Measurements from ENCODE around the gene CHMP2A. TPM values are rescaled to one million over a fixed set of nuclear protein-coding genes. Genes with fewer than 3 reads are reported as not detected.

CHMP2A gene
- total RNA-seq, 1 donor from 2014 or later, result 86.5 TPM

DNA sequence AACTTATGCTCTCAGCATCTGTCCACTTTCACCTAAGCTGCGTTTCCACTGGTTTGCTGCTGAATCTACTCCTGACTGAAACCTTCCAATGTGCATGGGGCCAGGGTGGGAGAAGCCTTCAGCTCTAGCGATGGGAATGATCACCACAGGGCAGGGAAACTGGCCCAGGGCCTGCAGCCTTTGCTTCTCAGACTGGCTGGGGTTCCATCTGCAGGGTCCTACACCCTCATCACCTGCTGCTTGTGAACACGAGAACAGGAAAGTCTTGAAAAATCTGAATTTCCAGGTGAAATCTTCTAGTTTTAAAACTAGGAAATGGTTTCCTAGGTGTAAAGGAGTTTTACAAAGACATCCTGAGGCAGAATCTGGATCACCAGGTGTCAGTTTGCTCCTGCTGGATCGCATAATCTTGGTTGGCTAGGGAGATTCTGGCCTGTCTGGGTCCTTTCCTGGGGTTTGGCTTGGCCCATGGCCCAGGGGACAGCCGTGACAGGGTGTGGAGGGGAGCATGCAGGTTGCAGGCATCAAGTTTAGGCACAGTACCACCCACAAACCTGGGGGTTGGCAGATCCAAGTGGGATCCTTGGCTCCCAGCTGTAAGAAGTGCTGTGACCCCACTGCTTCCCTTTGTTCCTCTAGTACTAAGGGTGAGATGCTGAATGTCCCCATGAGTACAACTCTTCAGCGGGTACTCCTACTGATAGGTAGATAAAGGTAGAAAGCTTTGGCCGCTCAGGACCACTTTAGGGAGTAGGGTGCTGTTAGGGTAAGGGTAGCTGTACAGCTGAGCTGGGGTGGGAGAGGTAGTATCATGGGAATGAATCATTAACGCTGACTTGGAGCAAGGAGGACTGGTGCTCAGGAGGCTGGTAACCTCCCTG is 5.3 kb upstream of the CHMP2A start:
- Mint-ChIP-seq H3K4me1 (peaks cover 39% of the 10 kb centered on the region), H3K4me3 (peak overlapping the region; percentile 96), H3K36me3 (peaks cover 10% of the 10 kb centered on the region), H3K27ac (peak overlapping the region; percentile 100), H3K27me3 (ENCODE audit: low read depth) (no peaks in the 10 kb centered on the region), H3K9me3 (no peaks in the 10 kb centered on the region)
- TF ChIP-seq, protein P1, sequence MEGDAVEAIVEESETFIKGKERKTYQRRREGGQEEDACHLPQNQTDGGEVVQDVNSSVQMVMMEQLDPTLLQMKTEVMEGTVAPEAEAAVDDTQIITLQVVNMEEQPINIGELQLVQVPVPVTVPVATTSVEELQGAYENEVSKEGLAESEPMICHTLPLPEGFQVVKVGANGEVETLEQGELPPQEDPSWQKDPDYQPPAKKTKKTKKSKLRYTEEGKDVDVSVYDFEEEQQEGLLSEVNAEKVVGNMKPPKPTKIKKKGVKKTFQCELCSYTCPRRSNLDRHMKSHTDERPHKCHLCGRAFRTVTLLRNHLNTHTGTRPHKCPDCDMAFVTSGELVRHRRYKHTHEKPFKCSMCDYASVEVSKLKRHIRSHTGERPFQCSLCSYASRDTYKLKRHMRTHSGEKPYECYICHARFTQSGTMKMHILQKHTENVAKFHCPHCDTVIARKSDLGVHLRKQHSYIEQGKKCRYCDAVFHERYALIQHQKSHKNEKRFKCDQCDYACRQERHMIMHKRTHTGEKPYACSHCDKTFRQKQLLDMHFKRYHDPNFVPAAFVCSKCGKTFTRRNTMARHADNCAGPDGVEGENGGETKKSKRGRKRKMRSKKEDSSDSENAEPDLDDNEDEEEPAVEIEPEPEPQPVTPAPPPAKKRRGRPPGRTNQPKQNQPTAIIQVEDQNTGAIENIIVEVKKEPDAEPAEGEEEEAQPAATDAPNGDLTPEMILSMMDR (IDR thresholded peaks at IDR 0.05; ENCODE audit: unreplicated experiment), result no peak
- no peak for DNase-seq (ENCODE audit: low spot score in 2 of 2, unreplicated experiment in 2 of 2)

DNA sequence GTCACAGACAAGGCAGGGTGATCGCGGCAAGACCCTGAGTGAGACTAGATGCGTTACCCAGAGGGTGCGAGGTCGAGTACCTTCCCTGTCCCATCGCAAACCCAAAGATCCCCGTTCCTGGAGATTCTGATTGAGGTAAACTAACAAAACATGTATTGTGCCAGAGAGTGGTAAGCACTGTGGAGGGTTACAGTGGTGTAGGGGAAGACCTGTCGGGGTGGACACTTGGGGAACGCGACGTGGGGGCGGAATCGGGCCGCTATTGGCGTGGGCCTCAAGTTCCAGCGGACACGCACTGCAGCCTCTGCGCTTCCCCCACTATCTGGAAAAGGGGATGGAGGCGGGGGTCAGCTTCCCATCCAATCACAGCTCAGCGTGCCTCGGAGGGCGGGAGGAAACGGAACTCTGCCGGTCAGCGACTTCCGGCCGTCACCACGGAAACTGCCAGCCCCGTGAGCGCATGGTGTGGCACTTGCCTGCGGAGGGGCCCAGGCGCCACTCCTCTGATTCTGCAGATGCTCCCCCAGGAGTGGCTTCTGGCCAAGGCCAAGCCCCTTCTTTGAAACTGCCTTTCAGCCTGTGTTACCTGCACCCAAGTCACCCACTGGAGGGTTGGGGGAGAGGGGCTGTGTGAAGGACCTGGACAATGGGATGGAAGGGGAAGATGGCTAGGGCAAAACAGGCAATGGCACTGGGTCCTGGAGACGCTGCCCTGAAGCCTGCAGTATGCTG is 4.5 kb upstream of the CHMP2A start:
- H3K36me3 Mint-ChIP-seq, result peaks cover 11% of the 10 kb centered on the region
- peak overlapping the region; percentile 96 for H3K4me3 Mint-ChIP-seq
- peak; percentile 64 to 85 for DNase-seq (ENCODE audit: low spot score in 2 of 2, unreplicated experiment in 2 of 2)
- no peaks in the 10 kb centered on the region for H3K27me3 Mint-ChIP-seq (ENCODE audit: low read depth)
- H3K4me1 Mint-ChIP-seq, result peaks cover 44% of the 10 kb centered on the region
- H3K9me3 Mint-ChIP-seq, result no peaks in the 10 kb centered on the region
- TF ChIP-seq, protein P1 (IDR thresholded peaks at IDR 0.05; ENCODE audit: unreplicated experiment), result no peak
- peak overlapping the region; percentile 100 for H3K27ac Mint-ChIP-seq

DNA sequence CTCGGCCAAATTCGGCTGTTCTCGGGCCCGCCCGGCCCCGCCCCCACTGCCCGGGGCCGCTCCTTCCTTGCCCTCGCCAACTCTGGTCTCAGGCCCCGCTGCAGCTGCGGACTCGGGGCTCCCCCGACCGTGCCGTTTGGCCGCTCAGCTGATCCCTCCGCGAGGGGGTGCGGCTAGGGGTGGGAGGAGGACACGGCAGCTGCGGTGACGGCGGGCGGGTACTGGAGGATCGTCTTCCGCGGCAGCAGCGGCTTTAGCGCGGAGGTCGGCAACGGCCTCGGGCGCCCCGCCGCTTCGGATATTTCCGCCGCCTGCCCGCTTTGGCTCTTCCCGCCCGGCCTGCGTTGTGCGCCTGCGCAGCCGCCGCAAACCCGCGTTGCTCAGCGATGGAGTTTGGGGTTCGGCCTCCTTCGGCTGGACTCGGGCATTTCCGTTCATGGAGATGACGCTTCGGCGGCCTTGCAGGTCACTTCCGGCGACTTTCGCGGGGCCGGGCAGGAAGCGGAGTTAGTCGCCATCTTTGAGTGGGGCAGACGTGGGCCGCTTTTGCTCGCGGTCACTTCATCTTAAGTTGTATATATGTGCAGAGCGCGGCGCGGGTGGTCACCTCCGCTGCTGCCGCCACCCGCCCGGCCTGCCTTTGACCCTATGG is 3.8 kb upstream of the CHMP2A start:
- TF ChIP-seq, protein P1 (IDR thresholded peaks at IDR 0.05; ENCODE audit: unreplicated experiment), result no peak
- peak overlapping the region; percentile 96 for H3K4me3 Mint-ChIP-seq

GRCh38 chr19:58558066-58558622 is 3.2 kb upstream of the CHMP2A start, which contains the start of gene UBE2M:
Gene UBE2M, minus strand, starts transcription at chr19:58558611. Its CDS starts 230 bp downstream, at chr19:58558381.
- TF ChIP-seq, protein P1 (IDR thresholded peaks at IDR 0.05; ENCODE audit: unreplicated experiment), result no peak
- DNase-seq (ENCODE audit: low spot score in 2 of 2, unreplicated experiment in 2 of 2), result no peak
- Mint-ChIP-seq H3K36me3 (peaks cover 15% of the 10 kb centered on the region), H3K4me1 (peaks cover 54% of the 10 kb centered on the region), H3K27ac (peak within 1 kb of the TSS; percentile 100), H3K4me3 (peak within 1 kb of the TSS; percentile 96), H3K9me3 (no peaks in the 10 kb centered on the region), H3K27me3 (ENCODE audit: low read depth) (no peaks in the 10 kb centered on the region)

More for the DNA sequence above, 3.8 kb upstream of the CHMP2A start:
- no peaks in the 10 kb centered on the region for H3K27me3 Mint-ChIP-seq (ENCODE audit: low read depth)
- DNase-seq (ENCODE audit: low spot score in 2 of 2, unreplicated experiment in 2 of 2), result peak; percentile 99 to 100
- H3K36me3 Mint-ChIP-seq, result peaks cover 12% of the 10 kb centered on the region
- H3K27ac Mint-ChIP-seq, result peak overlapping the region; percentile 100
- peaks cover 51% of the 10 kb centered on the region for H3K4me1 Mint-ChIP-seq
- H3K9me3 Mint-ChIP-seq, result no peaks in the 10 kb centered on the region
